Hematopoietic multipotent progenitor cell treated with erythropoietin and hydrocortisone succinate and interleukin-3 and kit ligand, for 6 days (in vitro differentiated cells): ENCODE measurements around the gene SLC66A2.

ENCODE experiments used
- DNase-seq: peaks from one replicate; pipeline ENCODE4 v3.0.0-alpha.2; 2015

The SLC66A2 gene

DNA sequence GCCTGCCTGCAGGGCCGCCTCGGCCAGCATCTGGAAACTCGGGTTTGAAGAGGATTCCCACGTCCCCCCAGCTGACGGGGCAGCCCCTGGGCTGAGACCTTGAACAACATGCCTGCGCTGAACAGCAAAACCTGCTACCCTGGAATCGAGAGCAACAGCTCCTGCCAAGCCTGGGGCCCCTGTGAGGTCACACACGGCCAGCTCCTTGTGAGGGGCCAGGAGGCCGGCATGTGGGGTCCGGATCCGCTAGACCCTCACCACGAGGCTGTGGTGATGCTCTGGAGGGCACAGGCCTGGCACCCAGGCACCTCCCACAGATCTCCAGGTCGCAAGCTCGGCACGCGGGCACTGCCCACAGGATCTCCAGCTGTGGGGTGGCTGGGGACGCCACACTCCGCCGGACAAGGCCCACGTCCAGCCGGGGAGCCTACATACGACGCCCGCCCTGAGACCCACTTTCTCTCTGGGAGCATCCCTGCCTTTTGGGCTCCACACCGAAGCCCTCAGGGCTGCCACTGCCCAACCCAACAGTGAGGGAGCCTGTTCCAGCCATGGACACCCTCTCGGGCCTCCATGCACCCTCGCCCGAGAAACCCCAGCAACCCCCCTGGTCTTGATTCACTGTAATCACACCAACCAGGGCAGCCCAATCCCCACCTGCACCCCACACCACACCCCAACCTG lies 34.1 kb downstream of the SLC66A2 start:
- no peak for DNase-seq

GRCh38 chr18:79916546-79917168 lies 34.8 kb downstream of the SLC66A2 start:
- no peak for DNase-seq

- no peak for DNase-seq
Measured at GRCh38 chr18:79916128-79916494, 35.3 kb downstream of the SLC66A2 start.

GRCh38 chr18:79915161-79916127 lies 36.0 kb downstream of the SLC66A2 start:
- DNase-seq, result no peak

GRCh38 chr18:79914614-79915160 lies 36.8 kb downstream of the SLC66A2 start:
- DNase-seq, result no peak

DNA sequence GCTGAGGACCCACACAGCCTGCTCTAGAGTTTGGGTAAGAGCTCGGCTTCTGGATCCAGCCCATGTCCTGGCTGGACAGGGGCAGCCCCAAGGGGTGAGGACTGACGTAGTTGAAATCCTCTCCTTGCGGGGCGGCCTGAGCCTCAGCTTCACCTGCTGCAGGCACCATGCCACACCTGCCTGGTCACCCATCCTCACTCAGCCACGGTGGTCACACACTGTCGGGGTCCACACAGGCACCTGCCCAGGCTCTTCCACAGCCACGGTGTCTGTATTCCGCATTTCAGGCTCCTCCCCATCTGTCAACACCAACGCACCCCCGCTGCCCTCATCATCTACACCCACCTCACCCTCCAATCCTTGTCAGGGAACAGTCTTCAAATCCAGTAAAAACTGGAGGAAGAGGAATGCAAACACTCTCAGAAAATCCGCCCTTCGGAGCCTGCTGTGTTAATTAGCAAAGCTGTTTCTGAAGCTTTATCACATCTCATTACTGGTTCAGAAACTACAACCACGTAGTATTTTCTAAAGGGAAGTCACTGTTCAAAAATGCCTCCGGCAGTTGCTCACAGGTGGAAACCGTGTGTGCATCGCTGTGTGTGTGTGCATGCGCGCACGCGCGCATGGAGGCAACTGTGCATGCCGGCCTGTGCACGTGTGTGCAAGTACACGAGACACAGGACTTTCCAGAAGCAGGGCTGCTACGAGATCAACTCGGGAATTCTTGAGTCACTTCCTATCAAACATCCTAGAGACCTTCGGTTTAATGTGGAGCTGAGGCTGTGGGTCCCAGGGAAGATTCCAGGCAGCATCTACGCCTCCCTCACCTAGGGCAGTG lies 38.2 kb downstream of the SLC66A2 start:
- DNase-seq, result no peak

DNA sequence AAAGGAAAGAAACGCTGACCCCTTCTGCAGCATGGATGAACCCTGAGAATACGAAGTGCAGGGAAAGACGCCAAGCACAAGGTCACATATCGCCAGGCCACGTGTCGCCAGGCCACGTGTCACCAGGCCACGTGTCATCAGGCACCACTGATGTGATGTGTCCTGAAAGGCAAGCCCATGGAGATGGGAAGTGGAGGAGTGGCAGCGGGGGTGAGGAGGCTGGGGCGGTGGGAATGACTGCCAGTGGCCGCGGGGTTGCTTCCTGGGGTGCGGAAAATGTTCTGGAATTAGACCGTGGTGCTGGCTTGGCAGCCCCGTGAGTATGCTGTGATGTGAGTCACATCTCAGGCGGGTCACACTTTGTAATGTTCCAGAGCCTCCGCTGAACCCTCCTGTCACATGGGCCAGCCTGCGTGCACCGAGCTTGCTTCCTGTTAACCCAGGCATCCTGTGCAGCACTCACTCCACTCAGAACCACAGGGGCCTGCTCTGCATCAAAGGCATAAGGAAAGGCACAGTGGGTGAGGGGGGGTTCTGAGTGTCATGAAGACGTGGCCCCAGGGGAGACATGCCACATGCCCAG lies 39.0 kb downstream of the SLC66A2 start:
- no peak for DNase-seq

DNA sequence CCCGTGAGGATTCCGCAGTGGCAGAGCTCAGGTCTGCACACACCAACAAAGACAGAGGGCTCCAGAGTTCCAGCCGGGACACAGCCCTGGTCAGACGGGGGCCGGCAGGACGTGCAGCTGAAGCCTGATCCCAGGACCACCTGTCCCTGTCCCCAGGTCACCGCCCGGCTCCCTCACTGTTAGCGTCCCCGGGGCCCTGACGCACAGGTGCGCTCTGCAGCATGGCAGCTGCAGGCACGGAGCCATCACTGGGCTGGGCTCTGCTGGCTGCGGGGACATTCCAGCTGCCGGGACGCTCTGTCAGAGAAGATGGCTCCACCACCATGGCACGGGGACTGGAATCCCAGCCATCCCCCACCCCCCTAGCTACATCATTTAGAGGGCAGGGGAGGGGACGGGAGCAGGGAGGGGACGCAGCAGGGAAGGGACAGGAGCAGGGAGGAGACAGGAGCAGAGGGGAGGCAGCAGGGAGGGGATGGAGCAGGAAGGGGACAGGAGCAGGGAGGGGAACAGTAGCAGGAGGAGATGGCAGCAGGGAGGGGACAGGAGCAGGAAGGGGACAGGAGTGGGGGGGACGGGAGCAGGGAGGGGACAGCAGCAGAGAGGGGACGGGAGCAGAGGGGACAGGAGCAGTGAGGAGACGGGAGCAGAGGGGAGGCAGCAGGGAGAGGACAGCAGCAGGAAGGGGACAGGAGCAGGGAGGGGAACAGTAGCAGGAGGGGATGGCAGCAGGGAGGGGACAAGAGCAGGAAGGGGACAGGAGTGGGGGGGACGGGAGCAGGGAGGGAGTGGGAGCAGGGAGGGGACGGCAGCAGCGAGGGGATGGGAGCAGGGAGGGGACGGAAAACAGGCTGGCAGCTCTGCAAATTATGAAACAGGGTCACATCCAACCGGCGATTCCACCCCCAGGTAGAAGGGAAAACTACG lies 39.8 kb downstream of the SLC66A2 start:
- DNase-seq, result no peak

- no peak for DNase-seq
Measured at GRCh38 chr18:79910563-79911343, 40.7 kb downstream of the SLC66A2 start.

DNA sequence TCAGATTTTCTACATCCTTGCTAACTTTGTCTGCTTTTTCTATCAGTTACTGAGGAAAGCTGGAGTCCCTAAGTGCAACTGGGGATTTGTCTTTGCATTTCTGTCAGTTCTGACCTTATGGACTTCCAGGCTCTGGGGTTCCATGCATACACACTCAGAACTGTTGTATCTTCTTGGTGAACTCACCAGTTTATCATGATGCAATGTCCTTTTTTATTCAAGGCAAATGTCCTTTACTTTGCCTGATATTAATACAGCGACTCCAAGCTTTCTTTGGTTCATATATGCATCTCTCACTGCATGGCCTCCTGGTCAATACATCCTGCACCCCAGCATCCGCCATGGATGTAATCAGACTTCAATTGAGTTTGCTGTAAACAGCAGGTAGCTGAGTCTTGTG lies 44.7 kb downstream of the SLC66A2 start:
- no peak for DNase-seq

- no peak for DNase-seq
Measured at GRCh38 chr18:79905993-79906392, 45.5 kb downstream of the SLC66A2 start.

- DNase-seq, result no peak
Measured at GRCh38 chr18:79905389-79905911, 46.0 kb downstream of the SLC66A2 start.

GRCh38 chr18:79904357-79905147 lies 46.9 kb downstream of the SLC66A2 start:
- DNase-seq, result no peak

- DNase-seq, result no peak
Measured at GRCh38 chr18:79903787-79904356, 47.6 kb downstream of the SLC66A2 start.

- no peak for DNase-seq
Measured at GRCh38 chr18:79903071-79903635, 48.3 kb downstream of the SLC66A2 start.

GRCh38 chr18:79902640-79903039 lies 48.8 kb downstream of the SLC66A2 start:
- no peak for DNase-seq

DNA sequence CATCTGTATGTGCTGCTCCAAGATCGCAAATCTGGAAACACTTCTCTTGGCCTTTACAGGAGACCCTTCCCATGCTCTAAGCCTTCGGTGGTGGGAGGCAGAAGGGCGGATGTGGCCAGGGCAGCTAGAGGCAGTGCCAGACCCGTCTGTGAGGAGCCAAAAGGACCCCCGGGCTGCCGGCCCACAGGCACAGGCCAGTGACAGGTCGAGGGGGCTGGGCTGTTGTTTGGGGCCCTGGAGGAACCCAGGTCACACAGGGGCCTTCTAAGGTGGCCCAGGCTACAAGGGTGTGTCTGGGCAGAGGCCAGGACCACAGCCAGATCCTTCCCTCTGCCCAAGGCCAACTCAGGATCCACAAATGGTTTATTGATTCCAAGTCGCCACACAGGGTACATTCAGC lies 49.4 kb downstream of the SLC66A2 start:
- DNase-seq, result no peak

GRCh38 chr18:79901665-79902064 lies 49.8 kb downstream of the SLC66A2 start:
- no peak for DNase-seq
